Loucy (cell line): ENCODE data around the gene C14orf119.

Experiments
- H2AFZ ChIP-seq: fragments of 200-600 bp; sonication (generic); 2 replicates; pipeline ENCODE4 v1.6.0; 2016; ENCODE audit warnings: antibody characterized with exemption, mild to moderate bottlenecking, low read length, moderate library complexity
- H3F3A ChIP-seq: fragments of 200-600 bp; 2 replicates; pipeline ENCODE4 v1.6.0; 2016; ENCODE audit warnings: antibody characterized with exemption, low read depth, mild to moderate bottlenecking
- H3K27me3 ChIP-seq: fragments of 200-600 bp; sonication (generic); 2 replicates; pipeline ENCODE4 v1.6.1; 2014; ENCODE audit warnings: low read length, mild to moderate bottlenecking; ENCODE audit not compliant: insufficient read depth, poor library complexity, severe bottlenecking
- H3K36me3 ChIP-seq: fragments of 200-600 bp; sonication (generic); 2 replicates; pipeline ENCODE4 v1.6.1; 2016; ENCODE audit warnings: low read length; ENCODE audit not compliant: insufficient read depth
- H3K4me1 ChIP-seq: fragments of 200-600 bp; sonication (generic); 2 replicates; pipeline ENCODE4 v1.5.1; 2014; ENCODE audit warnings: low read length, mild to moderate bottlenecking; ENCODE audit not compliant: insufficient read depth, poor library complexity, severe bottlenecking
- H3K4me2 ChIP-seq: fragments of 200-600 bp; sonication (generic); 2 replicates; pipeline ENCODE4 v1.6.0; 2014; ENCODE audit warnings: antibody characterized with exemption, low read length, low read depth, mild to moderate bottlenecking; ENCODE audit not compliant: poor library complexity, severe bottlenecking
- H3K4me3 ChIP-seq: fragments of 200-600 bp; sonication (generic); 2 replicates; pipeline ENCODE4 v1.5.1; 2014; ENCODE audit warnings: low read length, mild to moderate bottlenecking, mixed read lengths; ENCODE audit not compliant: poor library complexity, severe bottlenecking
- H3K79me2 ChIP-seq: fragments of 200-600 bp; sonication (generic); 2 replicates; pipeline ENCODE4 v1.6.1; 2014; ENCODE audit warnings: low read length; ENCODE audit not compliant: insufficient read depth
- H3K9ac ChIP-seq: fragments of 200-600 bp; sonication (generic); 2 replicates; pipeline ENCODE4 v1.6.0; 2014; ENCODE audit warnings: mild to moderate bottlenecking, low read depth, low read length, moderate library complexity; ENCODE audit not compliant: poor library complexity, severe bottlenecking
- H3K9me2 ChIP-seq: fragments of 200-600 bp; sonication (generic); replicated peaks from 2 replicates; pipeline ENCODE4 v1.6.1; 2016; ENCODE audit warnings: low read depth, low read length, mixed read lengths
- H3K9me3 ChIP-seq: fragments of 200-600 bp; sonication (generic); 2 replicates; pipeline ENCODE4 v1.6.1; 2014; ENCODE audit warnings: mild to moderate bottlenecking, antibody characterized with exemption, low read length, low read depth; ENCODE audit not compliant: insufficient read depth
- H4K20me1 ChIP-seq: fragments of 200-600 bp; sonication (generic); 2 replicates; pipeline ENCODE4 v1.6.0; 2014; ENCODE audit warnings: antibody characterized with exemption, low read length, mild to moderate bottlenecking; ENCODE audit not compliant: insufficient read depth, poor library complexity, severe bottlenecking
- CTCF ChIP-seq: fragments of 200-600 bp; sonication (generic); conservative IDR thresholded peaks from 2 replicates; pipeline ENCODE4 v1.5.1; 2014; ENCODE audit warnings: mild to moderate bottlenecking, antibody characterized with exemption, low read length
- EZH2phosphoT487 ChIP-seq: fragments of 200-600 bp; IDR thresholded peaks from 2 replicates; pipeline ENCODE4 v1.6.1; 2018; ENCODE audit warnings: antibody characterized with exemption, mild to moderate bottlenecking, moderate library complexity, borderline replicate concordance

Gene C14orf119

GRCh38 chr14:23127861-23128260 lies 32.6 kb downstream of the C14orf119 start:
- H3K27me3 ChIP-seq = no peaks in the 10 kb centered on the region
- TF ChIP-seq EZH2phosphoT487 (no peak), CTCF (no peak)
- H3K9me2 ChIP-seq = no peaks in the 10 kb centered on the region
- no peak overlapping the region; the same call in 1 of the 2 replicates for H2AFZ ChIP-seq
- H3K36me3 ChIP-seq = no peaks in the 10 kb centered on the region
- H3K79me2 ChIP-seq = no peaks in the 10 kb centered on the region
- no peaks in the 10 kb centered on the region for H3K9me3 ChIP-seq
- no peaks in the 10 kb centered on the region for H4K20me1 ChIP-seq
- H3K4me2 ChIP-seq = no peak overlapping the region
- no peak overlapping the region for H3K9ac ChIP-seq
- no peaks in the 10 kb centered on the region for H3K4me1 ChIP-seq
- no peak overlapping the region for H3K4me3 ChIP-seq
- H3F3A ChIP-seq = no peaks in the 10 kb centered on the region

- no peak overlapping the region for H3K4me3 ChIP-seq
- H3K9me2 ChIP-seq = no peaks in the 10 kb centered on the region
- H2AFZ ChIP-seq = no peak overlapping the region
- H3K27me3 ChIP-seq = no peaks in the 10 kb centered on the region
- no peak overlapping the region for H3K9ac ChIP-seq
- no peaks in the 10 kb centered on the region for H3K9me3 ChIP-seq
- H3F3A ChIP-seq = no peaks in the 10 kb centered on the region
- no peaks in the 10 kb centered on the region for H3K36me3 ChIP-seq
- H3K79me2 ChIP-seq = no peaks in the 10 kb centered on the region
- TF ChIP-seq CTCF (no peak), EZH2phosphoT487 (no peak)
- H4K20me1 ChIP-seq = no peaks in the 10 kb centered on the region
- H3K4me1 ChIP-seq = no peaks in the 10 kb centered on the region
- no peak overlapping the region for H3K4me2 ChIP-seq
Measured at GRCh38 chr14:23128969-23129758, 33.9 kb downstream of the C14orf119 start.

GRCh38 chr14:23129759-23130316 lies 34.5 kb downstream of the C14orf119 start:
- Histone ChIP-seq H2AFZ (no peak overlapping the region), H3K9me3 (no peaks in the 10 kb centered on the region), H3K4me3 (no peak overlapping the region), H3F3A (no peaks in the 10 kb centered on the region), H3K9me2 (no peaks in the 10 kb centered on the region), H4K20me1 (no peaks in the 10 kb centered on the region), H3K4me2 (no peak overlapping the region), H3K9ac (no peak overlapping the region), H3K36me3 (no peaks in the 10 kb centered on the region), H3K4me1 (no peaks in the 10 kb centered on the region), H3K79me2 (no peaks in the 10 kb centered on the region), H3K27me3 (no peaks in the 10 kb centered on the region)
- TF ChIP-seq CTCF (no peak), EZH2phosphoT487 (no peak)
